HCT116 (cell line): ENCODE results near the gene SCAI. TPM values are rescaled to one million over a fixed set of nuclear protein-coding genes. Genes with fewer than 3 reads are reported as not detected.

ENCODE experiments used
- ATAC-seq: fragments of 200-7000 bp; cut with Tn5 transposase; 2 replicates; pipeline ENCODE4 v1.9.1; 2020; ENCODE audit warnings: mild to moderate bottlenecking, moderate library complexity
- BruUV-seq: library from RNA; stranded (reverse); fragments of 400-500 nt; replicated peaks from 2 replicates; lab custom pipeline; 2021; lab: Mats Ljungman, UMichigan
- CTCF ChIA-PET: fragments of 300-600 bp; sonication (Branson Sonifier 250); formaldehyde crosslinking; loops from one replicate; lab custom pipeline; 2021; ENCODE audit warnings: antibody characterized with exemption; lab: Charles Lee
- POLR2A ChIA-PET: fragments of 300-600, 350-600 bp; sonication (Branson Sonifier 250); formaldehyde crosslinking; loops from one replicate; lab custom pipeline; 2021; ENCODE audit warnings: antibody characterized with exemption; lab: Charles Lee
- RAD21 ChIA-PET, 2 experiments: fragments of 300-600 bp; sonication (Branson Sonifier 250); formaldehyde crosslinking; loops; one replicate each; lab custom pipeline; 2023; ENCODE audit warnings: low total read pairs in 2 of 2; ENCODE audit not compliant: uncharacterized antibody in 2 of 2, unreplicated experiment in 2 of 2, low non-redundant PET in 1 of 2; lab: Charles Lee
- DNase-seq: peaks from one replicate; pipeline ENCODE4 v3.0.0-alpha.2; 2010; ENCODE audit warnings: low read depth, low spot score
- H2AFZ ChIP-seq: fragments of 200-600 bp; shearing (Covaris generic), sonication (generic); 2 replicates; pipeline ENCODE4 v1.6.1; 2017; ENCODE audit warnings: low read depth, mixed run types, mixed read lengths, antibody characterized with exemption, low read length; ENCODE audit not compliant: poor library complexity, severe bottlenecking
- H3K27ac ChIP-seq: 2 replicates; pipeline ENCODE4 v1.5.1; 2012; ENCODE audit warnings: low read depth, low read length
- H3K27me3 ChIP-seq: fragments of 200-600 bp; sonication (generic); 2 replicates; pipeline ENCODE4 v1.6.1; 2016; ENCODE audit warnings: mixed run types, low read length, mixed read lengths; ENCODE audit not compliant: insufficient read depth
- H3K36me3 ChIP-seq, 2 experiments: fragments of 200-500 bp in 1 of 2; fragments of 200-600 bp in 1 of 2; sonication (Bioruptor generic) in 1 of 2; sonication (generic) in 1 of 2; 2 replicates each; pipeline versions ENCODE4 v1.5.1 to v1.6.1; 2014 to 2016; ENCODE audit warnings: low read length in 2 of 2, inconsistent platforms in 1 of 2, mixed read lengths in 1 of 2, mixed run types in 1 of 2; ENCODE audit not compliant: insufficient read depth in 2 of 2, control insufficient read depth in 1 of 2
- H3K4me1 ChIP-seq, 2 experiments: fragments of 200-600 bp in 1 of 2; sonication (generic) in 1 of 2; 2 replicates each; pipeline versions ENCODE4 v1.5.1 to v1.6.1; 2012 to 2017; ENCODE audit warnings: low read length in 2 of 2, inconsistent platforms in 1 of 2, mild to moderate bottlenecking in 1 of 2, mixed read lengths in 1 of 2, mixed run types in 1 of 2, moderate library complexity in 1 of 2; ENCODE audit not compliant: insufficient read depth in 2 of 2, control insufficient read depth in 1 of 2
- H3K4me2 ChIP-seq: fragments of 200-600 bp; sonication (generic); 2 replicates; pipeline ENCODE4 v1.6.1; 2017; ENCODE audit warnings: mixed run types, low read length, mixed read lengths
- H3K4me3 ChIP-seq, 2 experiments: fragments of 200-600 bp in 1 of 2; sonication (generic) in 1 of 2; replicated peaks in 1 of 2; 2 replicates each; pipeline ENCODE4 v1.5.1; 2011 to 2016; ENCODE audit warnings: low read length in 2 of 2, control low read depth in 1 of 2, low read depth in 1 of 2, mild to moderate bottlenecking in 1 of 2, mixed read lengths in 1 of 2, mixed run types in 1 of 2
- H3K79me2 ChIP-seq: fragments of 200-600 bp; sonication (generic); 2 replicates; pipeline ENCODE4 v1.6.1; 2017; ENCODE audit warnings: mild to moderate bottlenecking, mixed run types, low read length, moderate library complexity, mixed read lengths; ENCODE audit not compliant: insufficient read depth
- H3K9ac ChIP-seq: fragments of 200-600 bp; sonication (generic); 2 replicates; pipeline ENCODE4 v1.6.1; 2016; ENCODE audit warnings: low read length, mixed read lengths
- H3K9me2 ChIP-seq: fragments of 200-600 bp; sonication (generic), shearing (Covaris generic); 2 replicates; pipeline ENCODE4 v1.6.1; 2017; ENCODE audit warnings: mixed run types, mild to moderate bottlenecking, moderate library complexity; ENCODE audit not compliant: insufficient read depth
- H3K9me3 ChIP-seq, 2 experiments: fragments of 200-500 bp in 1 of 2; fragments of 200-600 bp in 1 of 2; sonication (Bioruptor generic) in 1 of 2; sonication (generic) in 1 of 2; 2 replicates each; pipeline ENCODE4 v1.6.1; 2014 to 2017; ENCODE audit warnings: low read length in 2 of 2, mixed read lengths in 2 of 2, inconsistent platforms in 1 of 2, low read depth in 1 of 2, mild to moderate bottlenecking in 1 of 2, mixed run types in 1 of 2, moderate library complexity in 1 of 2; ENCODE audit not compliant: control insufficient read depth in 1 of 2, insufficient read depth in 1 of 2
- H4K20me1 ChIP-seq: fragments of 200-600 bp; sonication (generic), shearing (Covaris generic); 2 replicates; pipeline ENCODE4 v1.6.1; 2017; ENCODE audit warnings: mixed run types, mild to moderate bottlenecking, moderate library complexity; ENCODE audit not compliant: insufficient read depth
- ATF3 ChIP-seq: IDR thresholded peaks from 2 replicates; pipeline ENCODE4 v1.6.1; 2012
- CBX3 ChIP-seq: IDR thresholded peaks from 2 replicates; pipeline ENCODE4 v1.6.1; 2012; ENCODE audit warnings: low read depth
- CEBPB ChIP-seq: IDR thresholded peaks from 2 replicates; pipeline ENCODE4 v1.6.1; 2012; ENCODE audit warnings: low read depth
- CTCF ChIP-seq, 3 experiments: fragments of 200-600 bp in 1 of 3; sonication (generic) in 1 of 3; IDR thresholded peaks in 2 of 3; conservative IDR thresholded peaks in 1 of 3; 2 replicates each; pipeline ENCODE4 v1.5.1; 2012 to 2017; ENCODE audit warnings: low read depth in 2 of 3, low read length in 2 of 3, antibody characterized with exemption in 1 of 3, borderline replicate concordance in 1 of 3, control low read depth in 1 of 3, mild to moderate bottlenecking in 1 of 3, mixed read lengths in 1 of 3, mixed run types in 1 of 3, moderate library complexity in 1 of 3; ENCODE audit not compliant: insufficient read depth in 1 of 3
- EZH2 ChIP-seq: fragments of 200-600 bp; sonication (generic); IDR thresholded peaks from 2 replicates; pipeline ENCODE4 v1.6.1; 2017; ENCODE audit warnings: antibody characterized with exemption, mixed run types
- EZH2phosphoT487 ChIP-seq: fragments of 200-600 bp; IDR thresholded peaks from 2 replicates; pipeline ENCODE4 v1.6.1; 2018; ENCODE audit warnings: antibody characterized with exemption, borderline replicate concordance
- FOSL1 ChIP-seq: IDR thresholded peaks from 2 replicates; pipeline ENCODE4 v1.6.1; 2012; ENCODE audit warnings: low read depth
- JUND ChIP-seq: IDR thresholded peaks from 2 replicates; pipeline ENCODE4 v1.6.1; 2012
- POLR2A ChIP-seq: IDR thresholded peaks from 2 replicates; pipeline ENCODE4 v1.7.0; 2011; ENCODE audit warnings: borderline replicate concordance; ENCODE audit not compliant: insufficient read depth, insufficient read length; ENCODE audit errors: extremely low read depth
- POLR2AphosphoS5 ChIP-seq: IDR thresholded peaks from 2 replicates; pipeline ENCODE4 v1.6.1; 2011; ENCODE audit warnings: mild to moderate bottlenecking, low read depth, low read length, moderate library complexity
- SIN3A ChIP-seq: IDR thresholded peaks from 2 replicates; pipeline ENCODE4 v1.6.1; 2012; ENCODE audit warnings: low read depth
- SP1 ChIP-seq: IDR thresholded peaks from 2 replicates; pipeline ENCODE4 v1.6.1; 2012; ENCODE audit warnings: low read depth
- SRF ChIP-seq: IDR thresholded peaks from 2 replicates; pipeline ENCODE4 v1.6.1; 2012; ENCODE audit warnings: low read depth
- TCF7L2 ChIP-seq: IDR thresholded peaks from 2 replicates; pipeline ENCODE4 v1.7.0; 2011; ENCODE audit warnings: borderline replicate concordance, inconsistent platforms; ENCODE audit not compliant: insufficient read depth, insufficient read length; ENCODE audit errors: extremely low read depth
- YY1 ChIP-seq: IDR thresholded peaks from 2 replicates; pipeline ENCODE4 v1.6.1; 2011; ENCODE audit warnings: low read length, low read depth, moderate library complexity, mild to moderate bottlenecking; ENCODE audit not compliant: insufficient replicate concordance; ENCODE audit errors: extremely low read depth
- ZFX ChIP-seq: fragments of 450-650 bp; IDR thresholded peaks from 2 replicates; pipeline ENCODE4 v1.6.1; 2017
- ZNF274 ChIP-seq: fragments of 200-500 bp; sonication (Bioruptor generic); IDR thresholded peaks from 2 replicates; pipeline ENCODE4 v1.6.1; 2014; ENCODE audit warnings: mild to moderate bottlenecking, low read depth, low read length, inconsistent platforms
- intact Hi-C: fragments of 100-400 bp; cut with micrococcal nuclease; formaldehyde crosslinking; loops from 2 replicates; pipeline ENCODE4 v1.10.0; 2022
- total RNA-seq: library from RNA; stranded (reverse); gene quantifications from one replicate; pipeline ENCODE4 v1.2.1, GENCODE V29; 2021; ENCODE audit not compliant: unreplicated experiment
- TF ChIP-seq, protein P1 (sequence below): IDR thresholded peaks from 2 replicates; pipeline ENCODE4 v1.6.1; 2012; ENCODE audit warnings: low read depth
- TF ChIP-seq, protein P2 (sequence below): IDR thresholded peaks from 2 replicates; pipeline ENCODE4 v1.6.1; 2012
- TF ChIP-seq, protein P3 (sequence below): IDR thresholded peaks from 2 replicates; pipeline ENCODE4 v1.6.1; 2011; ENCODE audit warnings: mild to moderate bottlenecking, low read length, moderate library complexity; ENCODE audit not compliant: insufficient replicate concordance; ENCODE audit errors: extremely low read depth

The SCAI gene
- total RNA-seq, 1 experiment from 2014 or later, result 14.0 TPM

DNA sequence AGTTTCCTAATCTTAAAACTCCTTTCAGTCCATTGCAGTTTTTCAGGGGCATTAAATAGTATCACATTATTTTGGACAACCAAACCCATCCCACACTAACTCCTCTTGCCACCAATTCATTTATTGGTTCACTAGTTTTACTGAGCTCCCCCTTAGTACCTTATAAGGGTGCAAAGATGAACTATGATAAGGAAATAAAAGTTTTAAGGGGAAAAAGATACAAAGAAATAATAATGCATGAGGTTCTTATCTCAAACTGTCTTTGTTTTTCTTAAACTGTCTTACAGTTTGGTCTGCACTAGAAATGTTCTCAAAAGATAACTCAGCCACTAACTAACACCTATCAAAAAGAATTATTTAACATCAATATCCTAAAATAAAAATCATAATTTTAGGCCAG is 8.4 kb downstream of the SCAI start:
- Histone ChIP-seq H3K27ac (no peak overlapping the region), H3K9ac (no peak overlapping the region), H3K9me2 (no peaks in the 10 kb centered on the region), H3K4me1 (no peaks in the 10 kb centered on the region), H3K36me3 (0 out of 4 replicates have a peak, but pooled peaks cover 0 to 2% of the 10 kb centered on the region in 2 experiments), H2AFZ (no peak overlapping the region), H3K4me2 (no peak overlapping the region), H4K20me1 (no peaks in the 10 kb centered on the region), H3K4me3 (no peak overlapping the region), H3K27me3 (no peaks in the 10 kb centered on the region), H3K9me3 (no peaks in the 10 kb centered on the region), H3K79me2 (peaks cover 22% of the 10 kb centered on the region)
- no peak for ATAC-seq
- intact Hi-C loops, result no loop called here
- ChIA-PET CTCF (no interaction called here), POLR2A (no interaction called here), RAD21 (no interaction called here)
- no peak for TF ChIP-seq ZFX
- no peak for TF ChIP-seq SP1
- no peak for TF ChIP-seq CBX3
- no peak for TF ChIP-seq TCF7L2
- no peak for TF ChIP-seq SRF
- no peak for TF ChIP-seq POLR2AphosphoS5
- no peak for TF ChIP-seq CTCF (IDR thresholded peaks at IDR 0.05 in 2 of 3, conservative IDR thresholded peaks at IDR 0.05 in 1 of 3; ENCODE audit: borderline replicate concordance in 1 of 3, insufficient read depth in 1 of 3, low read depth in 2 of 3, low read length in 2 of 3)
- no peak for TF ChIP-seq CEBPB
- TF ChIP-seq, protein P1, sequence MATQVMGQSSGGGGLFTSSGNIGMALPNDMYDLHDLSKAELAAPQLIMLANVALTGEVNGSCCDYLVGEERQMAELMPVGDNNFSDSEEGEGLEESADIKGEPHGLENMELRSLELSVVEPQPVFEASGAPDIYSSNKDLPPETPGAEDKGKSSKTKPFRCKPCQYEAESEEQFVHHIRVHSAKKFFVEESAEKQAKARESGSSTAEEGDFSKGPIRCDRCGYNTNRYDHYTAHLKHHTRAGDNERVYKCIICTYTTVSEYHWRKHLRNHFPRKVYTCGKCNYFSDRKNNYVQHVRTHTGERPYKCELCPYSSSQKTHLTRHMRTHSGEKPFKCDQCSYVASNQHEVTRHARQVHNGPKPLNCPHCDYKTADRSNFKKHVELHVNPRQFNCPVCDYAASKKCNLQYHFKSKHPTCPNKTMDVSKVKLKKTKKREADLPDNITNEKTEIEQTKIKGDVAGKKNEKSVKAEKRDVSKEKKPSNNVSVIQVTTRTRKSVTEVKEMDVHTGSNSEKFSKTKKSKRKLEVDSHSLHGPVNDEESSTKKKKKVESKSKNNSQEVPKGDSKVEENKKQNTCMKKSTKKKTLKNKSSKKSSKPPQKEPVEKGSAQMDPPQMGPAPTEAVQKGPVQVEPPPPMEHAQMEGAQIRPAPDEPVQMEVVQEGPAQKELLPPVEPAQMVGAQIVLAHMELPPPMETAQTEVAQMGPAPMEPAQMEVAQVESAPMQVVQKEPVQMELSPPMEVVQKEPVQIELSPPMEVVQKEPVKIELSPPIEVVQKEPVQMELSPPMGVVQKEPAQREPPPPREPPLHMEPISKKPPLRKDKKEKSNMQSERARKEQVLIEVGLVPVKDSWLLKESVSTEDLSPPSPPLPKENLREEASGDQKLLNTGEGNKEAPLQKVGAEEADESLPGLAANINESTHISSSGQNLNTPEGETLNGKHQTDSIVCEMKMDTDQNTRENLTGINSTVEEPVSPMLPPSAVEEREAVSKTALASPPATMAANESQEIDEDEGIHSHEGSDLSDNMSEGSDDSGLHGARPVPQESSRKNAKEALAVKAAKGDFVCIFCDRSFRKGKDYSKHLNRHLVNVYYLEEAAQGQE, result no peak
- no peak for TF ChIP-seq ZNF274
- TF ChIP-seq, protein P2, sequence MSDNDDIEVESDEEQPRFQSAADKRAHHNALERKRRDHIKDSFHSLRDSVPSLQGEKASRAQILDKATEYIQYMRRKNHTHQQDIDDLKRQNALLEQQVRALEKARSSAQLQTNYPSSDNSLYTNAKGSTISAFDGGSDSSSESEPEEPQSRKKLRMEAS, result no peak
- no peak for TF ChIP-seq SIN3A
- no peak for TF ChIP-seq EZH2phosphoT487
- no peak for TF ChIP-seq YY1
- TF ChIP-seq FOSL1, result no peak
- TF ChIP-seq POLR2A, result no peak
- TF ChIP-seq, protein P3, sequence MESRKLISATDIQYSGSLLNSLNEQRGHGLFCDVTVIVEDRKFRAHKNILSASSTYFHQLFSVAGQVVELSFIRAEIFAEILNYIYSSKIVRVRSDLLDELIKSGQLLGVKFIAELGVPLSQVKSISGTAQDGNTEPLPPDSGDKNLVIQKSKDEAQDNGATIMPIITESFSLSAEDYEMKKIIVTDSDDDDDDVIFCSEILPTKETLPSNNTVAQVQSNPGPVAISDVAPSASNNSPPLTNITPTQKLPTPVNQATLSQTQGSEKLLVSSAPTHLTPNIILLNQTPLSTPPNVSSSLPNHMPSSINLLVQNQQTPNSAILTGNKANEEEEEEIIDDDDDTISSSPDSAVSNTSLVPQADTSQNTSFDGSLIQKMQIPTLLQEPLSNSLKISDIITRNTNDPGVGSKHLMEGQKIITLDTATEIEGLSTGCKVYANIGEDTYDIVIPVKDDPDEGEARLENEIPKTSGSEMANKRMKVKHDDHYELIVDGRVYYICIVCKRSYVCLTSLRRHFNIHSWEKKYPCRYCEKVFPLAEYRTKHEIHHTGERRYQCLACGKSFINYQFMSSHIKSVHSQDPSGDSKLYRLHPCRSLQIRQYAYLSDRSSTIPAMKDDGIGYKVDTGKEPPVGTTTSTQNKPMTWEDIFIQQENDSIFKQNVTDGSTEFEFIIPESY, result no peak
- no peak for TF ChIP-seq ATF3
- TF ChIP-seq EZH2, result no peak
- no peak for TF ChIP-seq JUND
- no peak for DNase-seq
- BruUV-seq, result no TSS peak
